ENCODE data around the gene CDH20. TPM values are rescaled to one million over a fixed set of nuclear protein-coding genes. Genes with fewer than 3 reads are reported as not detected.
A peak's percentile ranks its signal among the peaks of the same experiment; 100 is the strongest.

The CDH20 gene
- total and polyA plus RNA-seq, 2 donors from 2014 or later, result 0.16 to 0.30 TPM

- H3K27ac ChIP-seq (ENCODE audit: low read depth in 2 of 2, low read length in 2 of 2), result no peak overlapping the region
- no peaks in the 10 kb centered on the region for H3K27me3 ChIP-seq (ENCODE audit: control insufficient read depth, insufficient read depth, low read length)
- no peak for FAIRE-seq
- H3K36me3 ChIP-seq (ENCODE audit: control insufficient read depth in 2 of 3, insufficient read depth in 3 of 3, low read length in 3 of 3), result no peaks in the 10 kb centered on the region
- DNase-seq, result no peak
- no peaks in the 10 kb centered on the region for H3K4me1 ChIP-seq (ENCODE audit: control insufficient read depth in 2 of 3, insufficient read depth in 2 of 3, low read depth in 1 of 3, low read length in 3 of 3)
- intact Hi-C loops (cut with DNase I), result no loop called here
- TF ChIP-seq CTCF (IDR thresholded peaks at IDR 0.05; ENCODE audit: borderline replicate concordance, extremely low read depth, insufficient read depth), result no peak
- H3K9ac ChIP-seq (ENCODE audit: low read length in 3 of 3), result no peak overlapping the region
- H3K9me3 ChIP-seq (ENCODE audit: control insufficient read depth in 2 of 3, insufficient read depth in 1 of 3, low read length in 3 of 3), result no peaks in the 10 kb centered on the region
- no peak overlapping the region for H3K4me3 ChIP-seq (ENCODE audit: low read length in 3 of 3)
Measured at GRCh38 chr18:61443081-61443725, 110.0 kb downstream of the CDH20 start.

GRCh38 chr18:61448316-61448715 lies 115.1 kb downstream of the CDH20 start:
- H3K9me3 ChIP-seq (ENCODE audit: control insufficient read depth in 2 of 3, insufficient read depth in 1 of 3, low read length in 3 of 3), result no peaks in the 10 kb centered on the region
- no peaks in the 10 kb centered on the region for H3K4me1 ChIP-seq (ENCODE audit: control insufficient read depth in 2 of 3, insufficient read depth in 2 of 3, low read depth in 1 of 3, low read length in 3 of 3)
- no peak overlapping the region for H3K9ac ChIP-seq (ENCODE audit: low read length in 3 of 3)
- H3K4me3 ChIP-seq (ENCODE audit: low read length in 3 of 3), result no peak overlapping the region
- FAIRE-seq (no peak), DNase-seq (no peak)
- no peaks in the 10 kb centered on the region for H3K27me3 ChIP-seq (ENCODE audit: control insufficient read depth, insufficient read depth, low read length)
- H3K36me3 ChIP-seq (ENCODE audit: control insufficient read depth in 2 of 3, insufficient read depth in 3 of 3, low read length in 3 of 3), result no peaks in the 10 kb centered on the region
- intact Hi-C loops (cut with DNase I), result no loop called here
- no peak for TF ChIP-seq CTCF (IDR thresholded peaks at IDR 0.05; ENCODE audit: borderline replicate concordance, extremely low read depth, insufficient read depth)
- H3K27ac ChIP-seq (ENCODE audit: low read depth in 2 of 2, low read length in 2 of 2), result no peak overlapping the region

GRCh38 chr18:61459896-61460648 lies 126.8 kb downstream of the CDH20 start:
- no peak overlapping the region for H3K27ac ChIP-seq (ENCODE audit: low read depth in 2 of 2, low read length in 2 of 2)
- no peak for TF ChIP-seq CTCF (IDR thresholded peaks at IDR 0.05; ENCODE audit: borderline replicate concordance, extremely low read depth, insufficient read depth)
- DNase-seq, result peak in 1 of 5 donors; percentile 32

More at GRCh38 chr18:61459896-61460648, 126.8 kb downstream of the CDH20 start:
- no peak for FAIRE-seq
- Histone ChIP-seq H3K27me3 (ENCODE audit: control insufficient read depth, insufficient read depth, low read length) (no peaks in the 10 kb centered on the region), H3K9ac (ENCODE audit: low read length in 3 of 3) (no peak overlapping the region), H3K4me3 (ENCODE audit: low read length in 3 of 3) (no peak overlapping the region), H3K9me3 (ENCODE audit: control insufficient read depth in 2 of 3, insufficient read depth in 1 of 3, low read length in 3 of 3) (no peaks in the 10 kb centered on the region), H3K4me1 (ENCODE audit: control insufficient read depth in 2 of 3, insufficient read depth in 2 of 3, low read depth in 1 of 3, low read length in 3 of 3) (no peaks in the 10 kb centered on the region), H3K36me3 (ENCODE audit: control insufficient read depth in 2 of 3, insufficient read depth in 3 of 3, low read length in 3 of 3) (no peaks in the 10 kb centered on the region)
- intact Hi-C loops (cut with DNase I), result no loop called here
